ENCODE data around the gene MBD1. TPM values are rescaled to one million over a fixed set of nuclear protein-coding genes. Genes with fewer than 3 reads are reported as not detected.

MBD1 gene
- total and polyA plus RNA-seq, 7 donors = 25.9 to 93.6 (median 58.9) TPM

GRCh38 chr18:50272568-50272967, 8.8 kb downstream of the MBD1 start:
- intact Hi-C loops (cut with DNase I) = no loop called here
- Histone ChIP-seq H3K27me3 (no peaks in the 10 kb centered on the region), H3K27ac (no peak overlapping the region), H3K4me3 (no peak overlapping the region), H3K36me3 (peaks cover 46 to 86% (median 62%) of the 10 kb centered on the region in 4 donors), H3K9me3 (no peaks in the 10 kb centered on the region), H3K4me1 (peaks cover 0 to 11% (median 0%) of the 10 kb centered on the region in 4 donors)
- TF ChIP-seq EP300 (IDR thresholded peaks at IDR 0.05) (no peak), POLR2A (IDR thresholded peaks at IDR 0.05) (no peak), CTCF (IDR thresholded peaks at IDR 0.05) (no peak), POLR2AphosphoS5 (IDR thresholded peaks at IDR 0.05) (no peak)
- no peak for DNase-seq
- 80 to 92% methylated on average over 5 of the region's 5 CpGs for WGBS, 2 donors

- TF ChIP-seq EP300 (IDR thresholded peaks at IDR 0.05) = no peak
- no peak for TF ChIP-seq POLR2A (IDR thresholded peaks at IDR 0.05)
- peak in 1 of 4 donors; percentile 33 for TF ChIP-seq POLR2AphosphoS5 (IDR thresholded peaks at IDR 0.05)
- peak; percentile 30 to 64 (median 56) for TF ChIP-seq CTCF (IDR thresholded peaks at IDR 0.05)
- intact Hi-C loops (cut with DNase I) = loop anchor here (5.0 kb wide), 3 partner anchors 39 to 771 kb away; partner anchors contain the start of gene ACAA2
- peaks cover 0 to 25% (median 10%) of the 10 kb centered on the region in 4 donors for H3K4me1 ChIP-seq
- H3K4me3 ChIP-seq = peak overlapping the region; percentile 29 to 58 (median 43)
- WGBS, 2 donors = 14 to 42% methylated on average over 56 of the region's 56 CpGs
- peaks cover 12 to 43% (median 25%) of the 10 kb centered on the region in 4 donors for H3K36me3 ChIP-seq
- H3K9me3 ChIP-seq = no peaks in the 10 kb centered on the region
- peak overlapping the region; percentile 62 to 79 (median 70) for H3K27ac ChIP-seq
- H3K27me3 ChIP-seq = no peaks in the 10 kb centered on the region
- DNase-seq = peak; percentile 85
Observed at GRCh38 chr18:50268022-50268747, 13.1 kb downstream of the MBD1 start.

GRCh38 chr18:50266248-50266704, 15.0 kb downstream of the MBD1 start, which contains the start of gene CFAP53:
CFAP53 (minus strand) TSS chr18:50266495; CDS start chr18:50266404, 91 bp downstream.
- Histone ChIP-seq H3K4me1 (peaks cover 0 to 25% (median 10%) of the 10 kb centered on the region in 4 donors), H3K27ac (peak within 1 kb of the TSS in 2 of 4 donors; percentile 12 to 24), H3K9me3 (no peaks in the 10 kb centered on the region), H3K27me3 (no peaks in the 10 kb centered on the region), H3K4me3 (peak within 1 kb of the TSS; percentile 50 to 73 (median 66)), H3K36me3 (peaks cover 0 to 24% (median 6%) of the 10 kb centered on the region in 4 donors)
- WGBS, 2 donors = 0% methylated on average over 37 of the region's 37 CpGs
- intact Hi-C loops (cut with DNase I) = loop anchor here (2.0 to 5.0 kb wide), 4 partner anchors 15 to 769 kb away; partner anchors contain the start of genes ACAA2 and MBD1
- TF ChIP-seq CTCF (IDR thresholded peaks at IDR 0.05) (no peak), POLR2AphosphoS5 (IDR thresholded peaks at IDR 0.05) (peak in 3 of 4 donors; percentile 41 to 66 (median 60)), EP300 (IDR thresholded peaks at IDR 0.05) (no peak)
- peak; percentile 96 for DNase-seq

- TF ChIP-seq POLR2A (IDR thresholded peaks at IDR 0.05) = no peak
- Histone ChIP-seq H3K36me3 (no peaks in the 10 kb centered on the region), H3K27me3 (no peaks in the 10 kb centered on the region), H3K4me3 (no peak overlapping the region), H3K9me3 (no peaks in the 10 kb centered on the region), H3K27ac (no peak overlapping the region), H3K4me1 (peaks cover 0 to 17% (median 10%) of the 10 kb centered on the region in 4 donors)
- no peak for DNase-seq
- intact Hi-C loops (cut with DNase I) = no loop called here
Observed at GRCh38 chr18:50262977-50263376, 18.3 kb downstream of the MBD1 start.

- Histone ChIP-seq H3K27me3 (no peaks in the 10 kb centered on the region), H3K9me3 (no peaks in the 10 kb centered on the region), H3K4me3 (no peak overlapping the region), H3K36me3 (no peaks in the 10 kb centered on the region), H3K27ac (no peak overlapping the region), H3K4me1 (no peaks in the 10 kb centered on the region)
- DNase-seq = no peak
- TF ChIP-seq EP300 (IDR thresholded peaks at IDR 0.05) (no peak), CTCF (IDR thresholded peaks at IDR 0.05) (no peak), POLR2A (IDR thresholded peaks at IDR 0.05) (no peak), POLR2AphosphoS5 (IDR thresholded peaks at IDR 0.05) (no peak)
- intact Hi-C loops (cut with DNase I) = no loop called here
- 66 to 77% methylated on average over 3 of the region's 3 CpGs for WGBS, 2 donors
Observed at GRCh38 chr18:50250935-50251334, 30.4 kb downstream of the MBD1 start.
